ENCODE data around the gene KLHDC4.

The KLHDC4 gene

GRCh38 chr16:87707714-87708580 is 57.8 kb downstream of the KLHDC4 start:
- Histone ChIP-seq H3K4me2 (ENCODE audit: low read depth, low read length) (no peak overlapping the region), H2AFZ (ENCODE audit: low read length) (no peak overlapping the region), H3F3A (ENCODE audit: insufficient read depth, low read length) (no peaks in the 10 kb centered on the region), H3K79me2 (ENCODE audit: low read length) (no peaks in the 10 kb centered on the region), H3K27me3 (replicated peaks; ENCODE audit: insufficient read depth, low read length) (no peaks in the 10 kb centered on the region), H3K36me3 (replicated peaks; ENCODE audit: insufficient read depth, low read length) (no peaks in the 10 kb centered on the region), H4K20me1 (ENCODE audit: insufficient read depth, low read length) (no peaks in the 10 kb centered on the region), H3K9ac (ENCODE audit: low read length) (no peak overlapping the region), H3K9me3 (replicated peaks; ENCODE audit: insufficient read depth, low read length) (no peaks in the 10 kb centered on the region), H3K27ac (ENCODE audit: low read length) (no peak overlapping the region), H3K4me3 (ENCODE audit: low read length) (no peak overlapping the region), H3K9me2 (replicated peaks; ENCODE audit: insufficient read depth, low read length) (no peaks in the 10 kb centered on the region), H3K4me1 (ENCODE audit: low read length) (no peaks in the 10 kb centered on the region)
- TF ChIP-seq, protein P1, sequence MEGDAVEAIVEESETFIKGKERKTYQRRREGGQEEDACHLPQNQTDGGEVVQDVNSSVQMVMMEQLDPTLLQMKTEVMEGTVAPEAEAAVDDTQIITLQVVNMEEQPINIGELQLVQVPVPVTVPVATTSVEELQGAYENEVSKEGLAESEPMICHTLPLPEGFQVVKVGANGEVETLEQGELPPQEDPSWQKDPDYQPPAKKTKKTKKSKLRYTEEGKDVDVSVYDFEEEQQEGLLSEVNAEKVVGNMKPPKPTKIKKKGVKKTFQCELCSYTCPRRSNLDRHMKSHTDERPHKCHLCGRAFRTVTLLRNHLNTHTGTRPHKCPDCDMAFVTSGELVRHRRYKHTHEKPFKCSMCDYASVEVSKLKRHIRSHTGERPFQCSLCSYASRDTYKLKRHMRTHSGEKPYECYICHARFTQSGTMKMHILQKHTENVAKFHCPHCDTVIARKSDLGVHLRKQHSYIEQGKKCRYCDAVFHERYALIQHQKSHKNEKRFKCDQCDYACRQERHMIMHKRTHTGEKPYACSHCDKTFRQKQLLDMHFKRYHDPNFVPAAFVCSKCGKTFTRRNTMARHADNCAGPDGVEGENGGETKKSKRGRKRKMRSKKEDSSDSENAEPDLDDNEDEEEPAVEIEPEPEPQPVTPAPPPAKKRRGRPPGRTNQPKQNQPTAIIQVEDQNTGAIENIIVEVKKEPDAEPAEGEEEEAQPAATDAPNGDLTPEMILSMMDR (IDR thresholded peaks at IDR 0.05; ENCODE audit: low read length): no peak
- TF ChIP-seq EZH2 (optimal IDR thresholded peaks at IDR 0.05; ENCODE audit: low read depth, low read length): no peak
- TF ChIP-seq EZH2phosphoT487 (IDR thresholded peaks at IDR 0.05; ENCODE audit: low read length): no peak
- no peak for DNase-seq

DNA sequence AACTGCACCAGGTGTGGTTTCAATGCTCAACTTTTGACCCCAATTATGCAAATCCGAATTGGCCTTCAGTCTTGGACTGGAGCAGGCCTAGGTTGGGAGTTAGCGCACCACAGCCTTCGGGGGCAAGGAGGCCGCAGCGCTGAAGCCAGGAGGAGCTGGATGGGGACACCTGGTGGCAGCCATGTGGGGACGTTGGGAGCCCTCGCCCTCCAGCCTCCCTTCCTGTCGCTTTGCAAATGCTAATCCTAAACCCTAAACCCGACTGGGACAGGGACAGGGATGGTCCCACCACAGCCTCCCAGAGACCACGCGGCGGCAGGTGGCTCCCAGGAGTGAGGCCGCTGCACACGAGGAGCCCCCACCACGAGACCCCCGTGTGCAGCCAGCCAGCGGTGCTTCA is 58.7 kb downstream of the KLHDC4 start:
- Histone ChIP-seq H3F3A (ENCODE audit: insufficient read depth, low read length) (no peaks in the 10 kb centered on the region), H3K4me1 (ENCODE audit: low read length) (no peaks in the 10 kb centered on the region), H3K27ac (ENCODE audit: low read length) (no peak overlapping the region), H3K79me2 (ENCODE audit: low read length) (no peaks in the 10 kb centered on the region), H3K4me3 (ENCODE audit: low read length) (no peak overlapping the region), H3K9ac (ENCODE audit: low read length) (no peak overlapping the region), H3K36me3 (replicated peaks; ENCODE audit: insufficient read depth, low read length) (no peaks in the 10 kb centered on the region), H2AFZ (ENCODE audit: low read length) (no peak overlapping the region), H3K9me2 (replicated peaks; ENCODE audit: insufficient read depth, low read length) (no peaks in the 10 kb centered on the region), H4K20me1 (ENCODE audit: insufficient read depth, low read length) (no peaks in the 10 kb centered on the region), H3K27me3 (replicated peaks; ENCODE audit: insufficient read depth, low read length) (no peaks in the 10 kb centered on the region), H3K9me3 (replicated peaks; ENCODE audit: insufficient read depth, low read length) (no peaks in the 10 kb centered on the region), H3K4me2 (ENCODE audit: low read depth, low read length) (no peak overlapping the region)
- TF ChIP-seq, protein P1 (IDR thresholded peaks at IDR 0.05; ENCODE audit: low read length): no peak
- TF ChIP-seq EZH2 (optimal IDR thresholded peaks at IDR 0.05; ENCODE audit: low read depth, low read length): no peak
- no peak for DNase-seq

DNA sequence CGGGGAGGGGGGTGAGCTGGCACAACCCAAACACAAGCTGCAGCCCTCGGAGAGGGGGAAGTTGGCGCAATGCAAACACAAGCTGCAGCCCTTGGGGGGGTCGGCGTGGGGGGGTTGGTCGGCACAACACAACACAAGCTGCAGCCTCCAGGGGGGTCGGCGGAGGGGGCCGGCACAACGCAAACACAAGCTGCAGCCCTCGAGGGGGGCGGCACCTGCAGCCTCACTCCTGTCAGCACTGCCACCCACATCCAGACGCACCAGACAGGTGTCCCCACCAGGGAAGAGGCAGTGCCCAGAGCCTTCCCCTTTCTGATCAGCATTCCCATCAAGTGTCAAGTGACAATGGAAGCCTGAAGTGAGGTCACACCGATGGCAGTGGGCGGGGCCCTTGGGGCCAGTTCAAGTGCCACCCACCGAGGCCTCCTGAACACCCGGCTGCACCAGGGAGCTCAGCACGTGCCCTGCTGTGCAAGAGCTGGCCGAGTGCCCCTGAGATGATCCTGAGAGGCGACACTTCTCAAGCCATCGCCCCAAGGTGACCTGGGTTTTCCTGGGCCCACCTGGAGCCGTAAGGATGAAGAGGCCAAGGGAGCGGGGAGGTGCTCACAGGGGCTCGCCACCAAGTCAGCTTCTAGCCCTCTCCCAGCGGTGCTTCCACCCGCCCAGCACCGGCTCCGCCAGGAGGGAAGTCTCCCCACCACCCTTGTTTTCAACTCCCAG is 59.3 kb downstream of the KLHDC4 start:
- Histone ChIP-seq H3K27ac (ENCODE audit: low read length) (no peak overlapping the region), H3K4me2 (ENCODE audit: low read depth, low read length) (no peak overlapping the region), H3K36me3 (replicated peaks; ENCODE audit: insufficient read depth, low read length) (no peaks in the 10 kb centered on the region), H3K9me3 (replicated peaks; ENCODE audit: insufficient read depth, low read length) (no peaks in the 10 kb centered on the region), H3F3A (ENCODE audit: insufficient read depth, low read length) (no peaks in the 10 kb centered on the region), H3K79me2 (ENCODE audit: low read length) (no peaks in the 10 kb centered on the region), H3K9me2 (replicated peaks; ENCODE audit: insufficient read depth, low read length) (no peaks in the 10 kb centered on the region), H3K4me3 (ENCODE audit: low read length) (no peak overlapping the region), H3K4me1 (ENCODE audit: low read length) (no peaks in the 10 kb centered on the region), H3K9ac (ENCODE audit: low read length) (no peak overlapping the region), H4K20me1 (ENCODE audit: insufficient read depth, low read length) (no peaks in the 10 kb centered on the region), H2AFZ (ENCODE audit: low read length) (no peak overlapping the region), H3K27me3 (replicated peaks; ENCODE audit: insufficient read depth, low read length) (no peaks in the 10 kb centered on the region)
- DNase-seq: no peak
- TF ChIP-seq, protein P1 (IDR thresholded peaks at IDR 0.05; ENCODE audit: low read length): no peak
- TF ChIP-seq EZH2phosphoT487 (IDR thresholded peaks at IDR 0.05; ENCODE audit: low read length) (no peak), EZH2 (optimal IDR thresholded peaks at IDR 0.05; ENCODE audit: low read depth, low read length) (no peak)

All from MM.1S (cell line).